Natural killer cell (primary cell): ENCODE data around the gene CEP83. TPM values are rescaled to one million over a fixed set of nuclear protein-coding genes. Genes with fewer than 3 reads are reported as not detected.
"Not testable (repeated sequence)": the region's sequence is repeated elsewhere in the genome, so short reads cannot be mapped to it uniquely, and the experiment has no call there.

Source experiments
- ATAC-seq, 3 donors: fragments of 150-1000 bp in 2 of 3; fragments of 200-7000 bp in 1 of 3; cut with Tn5 transposase; 1 replicate in 1 of 3; 2 replicates in 2 of 3; pipeline ENCODE4 v1.10.0; 2021; ENCODE audit warnings: mild to moderate bottlenecking in 2 of 3, moderate library complexity in 2 of 3
- DNase-seq, 2 donors: peaks; one replicate each; pipeline versions ENCODE4 v3.0.0 to v3.0.0-alpha.2; 2013 to 2021; ENCODE audit warnings: mixed read lengths in 1 of 2
- H3K27ac ChIP-seq: one replicate; pipeline ENCODE4 v1.5.1; 2013; ENCODE audit warnings: mild to moderate bottlenecking, low read length
- H3K27me3 ChIP-seq: one replicate; pipeline ENCODE4 v1.6.1; 2013; ENCODE audit warnings: low read length; ENCODE audit not compliant: control insufficient read depth, insufficient read depth
- H3K36me3 ChIP-seq: one replicate; pipeline ENCODE4 v1.6.1; 2013; ENCODE audit warnings: low read length; ENCODE audit not compliant: control insufficient read depth, insufficient read depth
- H3K4me1 ChIP-seq: one replicate; pipeline ENCODE4 v1.6.1; 2013; ENCODE audit warnings: low read length; ENCODE audit not compliant: control insufficient read depth, insufficient read depth
- H3K4me3 ChIP-seq: one replicate; pipeline ENCODE4 v1.5.1; 2013; ENCODE audit warnings: low read length
- H3K9me3 ChIP-seq: one replicate; pipeline ENCODE4 v1.6.1; 2013; ENCODE audit warnings: low read length; ENCODE audit not compliant: control insufficient read depth, insufficient read depth
- H3K27ac Mint-ChIP-seq, 2 donors: one replicate each; pipeline ENCODE4 v1.8.0; 2022; ENCODE audit warnings: mild to moderate bottlenecking in 2 of 2, mixed read lengths in 2 of 2, moderate library complexity in 1 of 2
- H3K27me3 Mint-ChIP-seq, 2 donors: one replicate each; pipeline ENCODE4 v1.8.0; 2022; ENCODE audit warnings: low read depth in 2 of 2, mixed read lengths in 2 of 2
- H3K36me3 Mint-ChIP-seq: one replicate; pipeline ENCODE4 v1.8.0; 2022; ENCODE audit warnings: mixed read lengths
- H3K4me1 Mint-ChIP-seq, 2 donors: one replicate each; pipeline ENCODE4 v1.8.0; 2022; ENCODE audit warnings: mixed read lengths in 2 of 2
- H3K4me3 Mint-ChIP-seq: one replicate; pipeline ENCODE4 v1.8.0; 2022; ENCODE audit warnings: mild to moderate bottlenecking, moderate library complexity, mixed read lengths
- H3K9me3 Mint-ChIP-seq, 2 donors: one replicate each; pipeline ENCODE4 v1.8.0; 2022; ENCODE audit warnings: mixed read lengths in 2 of 2
- WGBS: methylation state at CpG from one replicate; pipeline ENCODE4 v1.1.7; 2013; ENCODE audit warnings: missing lambda C conversion rate; ENCODE audit not compliant: insufficient coverage; 5-methylcytosine and 5-hydroxymethylcytosine counted together
- intact Hi-C: fragments of 100-400 bp; cut with micrococcal nuclease; formaldehyde crosslinking; loops from one replicate; pipeline ENCODE4 v1.14.2; 2022
- total RNA-seq, 4 donors: library from RNA; stranded (reverse); fragments of 120-200 nt in 1 of 4; gene quantifications; one replicate each; pipeline versions ENCODE4 v1.2.3 to v1.2.4, GENCODE V29; 2013 to 2022
- TF ChIP-seq, protein P1 (sequence below): fragments of 200-600 bp; IDR thresholded peaks from one replicate; pipeline ENCODE4 v1.8.0; 2022; ENCODE audit warnings: antibody characterized with exemption

Gene CEP83
- total RNA-seq, 3 donors from 2014 or later (not counting 1 experiment from before 2014, with no cell fraction given) = 13.3 to 19.3 (median 15.2) TPM

- Histone ChIP-seq H3K36me3 (peaks cover 2% of the 10 kb centered on the region), H3K27me3 (no peaks in the 10 kb centered on the region), H3K27ac (no peak overlapping the region), H3K4me1 (no peaks in the 10 kb centered on the region), H3K9me3 (no peaks in the 10 kb centered on the region), H3K4me3 (no peak overlapping the region)
- Mint-ChIP-seq H3K4me3 (no peak overlapping the region), H3K36me3 (peaks cover 15% of the 10 kb centered on the region), H3K27ac (peak overlapping the region in 1 of 2 donors; percentile 15), H3K9me3 (no peaks in the 10 kb centered on the region), H3K4me1 (peaks cover 6 to 11% of the 10 kb centered on the region in 2 donors), H3K27me3 (no peaks in the 10 kb centered on the region)
- WGBS = 100% methylated on average over 2 of the region's 2 CpGs
- DNase-seq (no peak), ATAC-seq (no peak)
- intact Hi-C loops = no loop called here
- TF ChIP-seq, protein P1, sequence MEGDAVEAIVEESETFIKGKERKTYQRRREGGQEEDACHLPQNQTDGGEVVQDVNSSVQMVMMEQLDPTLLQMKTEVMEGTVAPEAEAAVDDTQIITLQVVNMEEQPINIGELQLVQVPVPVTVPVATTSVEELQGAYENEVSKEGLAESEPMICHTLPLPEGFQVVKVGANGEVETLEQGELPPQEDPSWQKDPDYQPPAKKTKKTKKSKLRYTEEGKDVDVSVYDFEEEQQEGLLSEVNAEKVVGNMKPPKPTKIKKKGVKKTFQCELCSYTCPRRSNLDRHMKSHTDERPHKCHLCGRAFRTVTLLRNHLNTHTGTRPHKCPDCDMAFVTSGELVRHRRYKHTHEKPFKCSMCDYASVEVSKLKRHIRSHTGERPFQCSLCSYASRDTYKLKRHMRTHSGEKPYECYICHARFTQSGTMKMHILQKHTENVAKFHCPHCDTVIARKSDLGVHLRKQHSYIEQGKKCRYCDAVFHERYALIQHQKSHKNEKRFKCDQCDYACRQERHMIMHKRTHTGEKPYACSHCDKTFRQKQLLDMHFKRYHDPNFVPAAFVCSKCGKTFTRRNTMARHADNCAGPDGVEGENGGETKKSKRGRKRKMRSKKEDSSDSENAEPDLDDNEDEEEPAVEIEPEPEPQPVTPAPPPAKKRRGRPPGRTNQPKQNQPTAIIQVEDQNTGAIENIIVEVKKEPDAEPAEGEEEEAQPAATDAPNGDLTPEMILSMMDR = no peak
Measured at GRCh38 chr12:94404854-94405253, 54.8 kb downstream of the CEP83 start.

- H3K27ac Mint-ChIP-seq = no peak overlapping the region
- no peaks in the 10 kb centered on the region for H3K27me3 Mint-ChIP-seq
- intact Hi-C loops = no loop called here
- H3K4me3 ChIP-seq = no peak overlapping the region
- H3K36me3 ChIP-seq = peaks cover 2% of the 10 kb centered on the region
- H3K36me3 Mint-ChIP-seq = peaks cover 36% of the 10 kb centered on the region
- TF ChIP-seq, protein P1 = no peak
- ATAC-seq = no peak
- DNase-seq = no peak
- no peak overlapping the region for H3K4me3 Mint-ChIP-seq
- no peaks in the 10 kb centered on the region for H3K4me1 ChIP-seq
- H3K4me1 Mint-ChIP-seq = peaks cover 6 to 11% of the 10 kb centered on the region in 2 donors
- H3K9me3 ChIP-seq = peaks cover 11% of the 10 kb centered on the region
- WGBS = 93% methylated on average over 2 of the region's 2 CpGs
- H3K27ac ChIP-seq = no peak overlapping the region
- H3K27me3 ChIP-seq = no peaks in the 10 kb centered on the region
- H3K9me3 Mint-ChIP-seq = peaks cover 3 to 9% of the 10 kb centered on the region in 2 donors
Measured at GRCh38 chr12:94401326-94401725, 58.3 kb downstream of the CEP83 start.

- peaks cover 11% of the 10 kb centered on the region for H3K9me3 ChIP-seq
- H3K27ac Mint-ChIP-seq, H3K4me1 ChIP-seq, H3K4me3 ChIP-seq, H3K9me3 Mint-ChIP-seq, H3K4me3 Mint-ChIP-seq, H3K4me1 Mint-ChIP-seq, H3K27ac ChIP-seq, H3K27me3 Mint-ChIP-seq, ATAC-seq, H3K27me3 ChIP-seq, H3K36me3 ChIP-seq, DNase-seq, intact Hi-C loops: not testable (repeated sequence)
- H3K36me3 Mint-ChIP-seq = peaks cover 36% of the 10 kb centered on the region
- WGBS = 100% methylated on average over 5 of the region's 5 CpGs
Measured at GRCh38 chr12:94398685-94399084, 61.0 kb downstream of the CEP83 start.

GRCh38 chr12:94397401-94397800, 62.3 kb downstream of the CEP83 start:
- 83% methylated on average over 1 of the region's 4 CpGs for WGBS
- intact Hi-C loops = no loop called here
- ATAC-seq = no peak
- Mint-ChIP-seq H3K4me3 (no peak overlapping the region), H3K9me3 (peaks cover 3 to 9% of the 10 kb centered on the region in 2 donors), H3K27ac (no peak overlapping the region), H3K36me3 (peaks cover 35% of the 10 kb centered on the region), H3K4me1 (peaks cover 0 to under 1% of the 10 kb centered on the region in 2 donors), H3K27me3 (no peaks in the 10 kb centered on the region)
- DNase-seq = no peak
- TF ChIP-seq, protein P1 = no peak
- Histone ChIP-seq H3K27ac (no peak overlapping the region), H3K9me3 (peaks cover 11% of the 10 kb centered on the region), H3K4me3 (no peak overlapping the region), H3K36me3 (peaks cover 2% of the 10 kb centered on the region), H3K27me3 (no peaks in the 10 kb centered on the region), H3K4me1 (no peaks in the 10 kb centered on the region)

- DNase-seq, H3K27ac Mint-ChIP-seq, H3K4me3 Mint-ChIP-seq, ATAC-seq, H3K27me3 Mint-ChIP-seq, H3K9me3 Mint-ChIP-seq, H3K27ac ChIP-seq, H3K27me3 ChIP-seq, H3K4me1 ChIP-seq, H3K36me3 ChIP-seq, intact Hi-C loops, H3K4me1 Mint-ChIP-seq, H3K4me3 ChIP-seq: not testable (repeated sequence)
- H3K36me3 Mint-ChIP-seq = peaks cover 27% of the 10 kb centered on the region
- 91% methylated on average over 4 of the region's 4 CpGs for WGBS
- peaks cover 11% of the 10 kb centered on the region for H3K9me3 ChIP-seq
Measured at GRCh38 chr12:94396014-94396413, 63.7 kb downstream of the CEP83 start.
